ENCODE results near the gene CDH4. TPM values are rescaled to one million over a fixed set of nuclear protein-coding genes. Genes with fewer than 3 reads are reported as not detected.

The CDH4 gene
- polyA plus RNA-seq, 1 donor, result 1.2 TPM

GRCh38 chr20:61988665-61989064 is 736.6 kb downstream of the CDH4 start:
- no peak for DNase-seq (ENCODE audit: low read depth)

- DNase-seq (ENCODE audit: low read depth), result no peak
Observed at GRCh38 chr20:61989741-61990140, 737.7 kb downstream of the CDH4 start.

Measured in forelimb muscle (tissue), 1 donor.